Erythroblast (primary cell): ENCODE measurements around the gene PMM1.
"Not testable (repeated sequence)": the region's sequence is repeated elsewhere in the genome, so short reads cannot be mapped to it uniquely, and the experiment has no call there.

ENCODE experiments used
- DNase-seq, 2 experiments: peaks; one replicate each; lab custom pipeline; 2025; lab: John Stamatoyannopoulos, UW
- GATA1 ChIP-seq: IDR thresholded peaks from 2 replicates; pipeline ENCODE4 v1.6.1; 2011; ENCODE audit warnings: low read depth, mild to moderate bottlenecking, control low read depth, low read length, moderate library complexity
- POLR2A ChIP-seq: IDR thresholded peaks from 2 replicates; pipeline ENCODE4 v1.6.1; 2011; ENCODE audit warnings: mild to moderate bottlenecking, low read length

PMM1 gene

DNA sequence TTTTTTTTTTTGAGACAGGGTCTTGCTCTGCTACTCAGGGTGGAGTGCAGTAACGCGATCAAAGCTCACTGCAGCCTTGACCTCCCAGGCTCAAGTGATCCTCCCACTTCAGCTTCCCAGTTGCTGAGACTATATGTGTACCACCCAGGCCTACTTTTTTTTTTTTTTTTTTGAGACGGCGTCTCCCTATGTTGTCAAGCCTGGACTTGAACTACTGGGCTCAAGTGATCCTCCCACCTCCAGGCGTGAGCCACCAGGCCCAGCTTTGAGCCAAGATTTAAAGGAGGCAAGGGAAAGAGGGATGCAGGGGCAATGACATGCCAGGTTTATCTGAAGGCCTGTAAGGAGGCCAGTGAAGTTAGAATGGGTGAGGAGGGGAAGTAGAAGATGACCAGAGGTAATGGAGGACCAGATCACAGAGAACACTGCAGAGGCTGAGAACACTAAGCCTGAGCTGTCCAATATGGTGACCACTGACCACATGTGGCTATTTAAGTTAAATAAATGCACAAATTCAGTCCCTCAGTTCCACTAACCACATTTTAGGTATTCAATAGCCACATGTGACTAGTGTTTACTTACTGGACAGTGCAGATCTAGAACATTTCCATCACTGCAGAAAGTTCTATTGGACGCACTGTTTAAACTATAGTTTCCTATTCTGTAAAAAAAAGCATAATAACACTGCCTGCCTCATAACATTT is 23.1 kb upstream of the PMM1 start:
- DNase-seq = no peak
- TF ChIP-seq GATA1 (no peak), POLR2A (no peak)

DNA sequence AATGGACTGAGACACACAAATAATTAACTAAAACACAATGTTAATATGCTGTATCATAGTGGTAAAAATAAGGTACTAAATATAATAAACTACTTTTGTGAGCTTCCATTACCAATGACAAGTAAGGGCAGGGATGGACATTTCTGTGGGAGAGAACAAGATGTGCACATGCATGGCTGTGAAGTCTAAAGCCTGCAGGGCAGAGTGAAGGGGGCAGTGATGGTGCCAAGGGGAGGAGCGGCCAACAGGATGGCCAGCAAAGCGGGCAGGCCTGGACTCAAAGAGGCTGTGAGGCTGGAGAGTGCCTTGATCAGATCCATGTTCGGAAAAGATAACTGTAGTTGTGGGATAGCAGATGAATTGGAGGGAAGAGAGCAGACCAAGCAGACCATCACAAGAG is 18.7 kb upstream of the PMM1 start:
- no peak for DNase-seq
- TF ChIP-seq GATA1 = no peak
- TF ChIP-seq POLR2A = no peak

DNA sequence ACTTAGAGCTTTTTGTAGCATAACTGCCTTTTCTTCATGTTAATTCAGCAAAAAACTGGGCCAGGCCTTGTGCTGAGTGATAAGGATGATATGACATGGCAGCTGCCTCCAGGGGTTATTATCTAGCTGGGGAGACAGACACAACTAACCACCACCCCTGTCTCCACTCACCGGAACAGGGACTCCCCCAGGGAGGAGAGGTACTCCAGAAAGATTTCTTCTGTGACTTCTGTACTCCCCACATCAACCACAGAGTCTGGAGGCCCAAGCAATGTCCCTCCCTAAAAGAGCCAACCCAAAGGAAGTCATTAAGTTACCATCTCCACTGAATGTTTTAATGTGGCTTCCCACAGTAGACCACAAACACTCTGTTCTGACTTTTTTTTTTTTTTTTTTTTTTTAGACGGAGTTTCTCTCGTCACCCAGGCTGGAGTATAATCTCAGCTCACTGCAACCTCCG is 14.3 kb upstream of the PMM1 start:
- TF ChIP-seq POLR2A = no peak
- TF ChIP-seq GATA1 = no peak
- peak; percentile 89 to 92 for DNase-seq

DNA sequence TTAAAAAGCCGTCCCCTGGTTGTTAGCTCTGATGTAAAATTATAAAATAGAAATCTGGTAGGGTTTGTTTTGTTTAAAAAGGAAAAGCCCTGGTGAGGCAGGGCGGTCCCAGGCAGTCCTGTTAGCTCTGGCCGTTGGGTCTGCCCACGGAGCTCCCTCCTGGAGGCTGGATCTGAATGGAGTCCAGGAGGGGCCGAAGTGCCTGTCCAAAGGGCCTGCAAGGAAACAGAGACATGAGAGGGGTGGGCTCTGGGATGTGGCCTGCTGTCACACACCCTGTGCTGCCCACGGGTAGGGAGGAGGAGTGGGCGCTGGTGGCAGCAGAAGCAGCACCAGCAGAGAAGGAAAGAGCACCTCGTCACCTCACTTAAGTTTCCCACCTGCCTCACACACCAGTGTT is 11.3 kb upstream of the PMM1 start:
- no peak for TF ChIP-seq GATA1
- no peak for TF ChIP-seq POLR2A
- DNase-seq = no peak

DNA sequence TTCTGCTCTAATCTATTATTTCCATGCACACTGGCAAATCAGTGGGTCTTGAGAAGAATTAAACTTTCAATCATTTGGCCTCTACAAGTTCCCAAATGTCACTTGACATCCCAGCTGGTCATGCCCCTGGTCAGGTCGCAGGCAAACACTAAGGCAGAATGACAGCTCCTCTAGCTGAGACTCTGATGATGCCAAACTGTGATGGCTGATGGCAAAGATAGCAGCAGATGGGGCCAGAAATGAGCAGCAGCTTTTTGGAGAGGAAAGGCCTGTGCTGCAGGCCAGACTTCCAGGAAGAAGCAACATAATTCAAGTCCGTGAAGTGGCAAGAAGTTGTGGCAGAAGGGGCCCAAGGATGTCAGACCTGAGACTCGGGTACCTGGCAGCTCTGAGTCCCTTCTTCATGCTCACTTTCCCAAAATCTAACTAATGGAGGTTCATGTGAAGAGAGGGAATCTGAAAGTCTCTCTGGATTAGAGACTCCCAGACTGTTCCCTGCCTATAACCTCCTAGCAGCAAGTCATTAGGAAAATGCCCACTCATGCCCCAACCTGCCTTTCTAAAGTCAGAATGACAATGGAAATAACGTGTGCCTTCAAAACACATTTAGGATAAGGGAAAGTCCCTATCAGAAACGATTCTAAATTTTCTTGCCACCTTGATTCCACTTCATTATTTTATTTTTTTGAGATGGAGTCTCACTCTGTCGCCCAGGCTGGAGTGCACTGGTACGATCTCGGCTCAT is 9.4 kb upstream of the PMM1 start:
- TF ChIP-seq GATA1 = no peak
- TF ChIP-seq POLR2A = no peak
- DNase-seq = peak; percentile 34 to 48

DNA sequence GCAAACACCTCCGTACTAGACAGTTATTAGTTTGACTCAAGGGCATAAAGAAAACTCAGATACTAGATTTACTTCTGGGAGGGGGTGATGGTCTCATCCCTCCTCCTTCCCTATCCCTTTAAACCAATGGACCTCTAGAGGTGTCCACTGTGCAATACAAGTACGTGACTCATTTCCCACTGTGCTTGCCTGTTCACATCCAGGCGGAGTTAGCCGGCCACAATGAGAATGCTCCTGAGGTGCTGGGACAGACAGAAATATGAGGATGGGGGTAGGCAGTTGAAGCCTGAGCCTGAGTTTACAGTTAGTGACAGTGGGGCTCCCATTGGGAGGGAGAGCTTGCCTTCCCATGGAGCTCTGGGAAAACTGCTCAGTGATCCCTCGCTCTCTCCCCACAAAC is 8.4 kb upstream of the PMM1 start:
- no peak for DNase-seq
- TF ChIP-seq POLR2A = no peak
- no peak for TF ChIP-seq GATA1

DNA sequence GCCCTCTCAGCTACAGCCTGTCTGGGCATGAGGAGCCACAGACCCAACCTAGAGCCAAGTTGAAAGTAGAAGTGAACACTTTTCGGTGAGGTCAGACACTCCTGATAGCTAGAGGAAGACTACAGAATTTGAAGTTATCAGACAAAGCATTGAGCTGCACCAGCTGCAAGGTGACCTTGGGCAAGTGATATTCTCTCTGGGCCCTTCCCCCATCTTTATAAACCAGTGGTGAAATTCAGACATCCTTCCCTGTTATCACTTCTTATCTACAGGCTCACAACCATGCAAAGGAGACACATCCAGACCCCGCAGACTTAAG is 8.0 kb upstream of the PMM1 start:
- TF ChIP-seq POLR2A = no peak
- TF ChIP-seq GATA1 = no peak
- DNase-seq = peak in 1 of 2 experiments; percentile 80

DNA sequence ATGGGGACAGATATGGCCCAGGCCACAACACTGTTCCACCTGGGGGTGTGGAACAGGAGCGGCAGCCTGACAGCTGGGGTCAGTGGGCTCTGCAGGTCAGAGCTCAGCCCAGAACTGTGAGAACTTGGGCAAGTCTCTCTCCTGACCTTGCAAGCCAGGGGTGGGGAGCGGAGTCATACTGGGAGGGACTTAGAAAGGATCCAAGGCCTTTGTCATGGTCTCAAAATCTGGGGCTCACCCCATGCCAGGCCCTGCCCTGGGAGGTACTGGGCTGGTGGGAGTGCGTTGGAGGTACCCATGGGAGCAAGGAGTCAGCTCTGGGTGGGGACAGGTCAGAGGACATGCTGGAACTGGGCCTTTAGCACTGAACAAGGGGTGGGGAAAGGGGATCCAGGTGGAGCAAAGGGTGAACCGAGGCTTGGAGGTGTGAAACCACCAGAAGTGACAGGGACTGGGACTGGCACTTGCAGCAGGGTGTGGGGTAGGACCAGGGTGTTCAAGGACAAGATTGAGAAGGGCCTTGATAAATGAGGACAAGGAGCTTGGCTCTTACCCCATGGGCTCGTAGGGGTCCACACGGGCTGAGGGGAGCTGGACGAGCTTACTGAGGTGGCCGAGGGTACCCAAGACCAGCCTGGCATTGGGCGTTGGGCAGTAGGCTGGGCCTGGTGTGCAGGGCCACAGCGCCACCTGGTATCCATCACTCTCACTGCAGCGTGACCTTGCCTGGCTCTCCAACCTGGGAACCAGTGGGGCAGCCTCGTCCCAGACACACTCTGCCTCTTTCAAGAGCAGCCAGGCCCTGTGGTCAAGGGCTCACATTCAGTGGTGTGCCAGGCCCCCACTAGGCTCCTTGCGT is 7.4 kb upstream of the PMM1 start:
- peak; percentile 75 to 82 for DNase-seq
- TF ChIP-seq GATA1 = no peak
- no peak for TF ChIP-seq POLR2A

DNA sequence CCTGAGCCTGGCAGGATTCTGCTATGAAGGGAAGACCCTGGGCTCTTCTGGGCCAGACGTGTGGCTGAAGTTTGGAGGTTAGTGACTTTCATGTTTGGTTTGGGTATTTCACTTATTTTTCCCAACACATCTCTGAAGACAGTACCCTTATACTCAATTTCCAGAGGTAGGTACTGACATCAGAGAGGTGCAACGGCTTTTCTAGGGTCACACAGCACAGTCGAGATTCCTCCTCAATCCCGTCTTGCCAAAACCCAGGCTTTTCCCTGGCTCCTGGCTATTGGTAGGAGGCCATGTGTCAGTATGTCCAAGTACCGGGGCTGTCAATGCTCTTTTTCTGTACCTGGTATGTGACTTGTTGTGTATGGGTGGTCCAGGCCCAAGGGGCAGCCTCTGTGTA is 6.1 kb upstream of the PMM1 start:
- TF ChIP-seq GATA1 (no peak), POLR2A (no peak)
- DNase-seq = no peak

DNA sequence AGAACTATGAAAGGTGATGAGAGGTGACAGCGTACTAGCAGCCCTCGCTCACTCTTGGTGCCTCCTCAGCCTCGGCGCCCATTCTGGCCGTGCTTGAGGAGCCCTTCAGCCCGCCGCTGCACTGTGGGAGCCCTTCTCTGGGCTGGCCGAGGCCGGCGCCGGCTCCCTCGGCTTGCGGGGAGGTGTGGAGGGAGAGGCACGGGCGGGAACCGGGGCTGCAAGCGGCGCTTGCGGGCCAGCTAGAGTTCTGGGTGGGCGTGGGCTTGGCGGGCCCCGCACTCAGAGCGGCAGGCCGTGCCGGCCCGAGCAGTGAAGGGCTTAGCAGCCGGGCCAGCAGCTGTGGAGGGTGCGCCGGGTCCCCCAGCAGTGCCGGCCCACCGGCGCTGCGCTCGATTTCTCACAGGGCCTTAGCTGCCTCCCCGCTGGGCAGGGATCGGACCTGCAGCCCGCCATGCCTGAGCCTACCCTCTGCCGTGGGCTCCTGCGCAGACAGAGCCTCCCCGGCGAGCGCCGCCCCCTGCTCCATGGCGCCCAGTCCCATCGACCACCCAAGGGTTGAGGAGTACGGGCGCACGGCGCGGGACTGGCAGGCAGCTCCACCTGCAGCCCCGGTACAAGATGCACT is 3.8 kb upstream of the PMM1 start:
- not testable (repeated sequence) for DNase-seq

DNA sequence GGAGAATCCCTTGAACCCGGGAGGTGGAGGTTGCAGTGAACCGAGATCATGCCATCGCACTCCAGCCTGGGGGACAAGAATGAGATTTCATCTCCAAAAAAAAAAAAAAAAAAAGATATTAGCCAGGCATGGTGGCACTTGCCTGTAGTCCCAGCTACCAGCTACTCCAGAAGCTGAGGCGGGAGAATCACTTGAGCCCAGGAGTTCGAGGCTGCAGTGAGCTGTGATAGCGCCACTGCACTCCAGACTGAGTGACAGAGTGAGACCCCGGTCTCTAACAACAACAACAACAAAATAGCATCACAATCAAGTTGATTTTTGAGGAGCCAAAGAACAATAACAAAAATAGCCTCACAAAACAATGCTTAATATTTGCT is 2.3 kb downstream of the PMM1 start:
- TF ChIP-seq POLR2A = no peak
- DNase-seq = no peak

DNA sequence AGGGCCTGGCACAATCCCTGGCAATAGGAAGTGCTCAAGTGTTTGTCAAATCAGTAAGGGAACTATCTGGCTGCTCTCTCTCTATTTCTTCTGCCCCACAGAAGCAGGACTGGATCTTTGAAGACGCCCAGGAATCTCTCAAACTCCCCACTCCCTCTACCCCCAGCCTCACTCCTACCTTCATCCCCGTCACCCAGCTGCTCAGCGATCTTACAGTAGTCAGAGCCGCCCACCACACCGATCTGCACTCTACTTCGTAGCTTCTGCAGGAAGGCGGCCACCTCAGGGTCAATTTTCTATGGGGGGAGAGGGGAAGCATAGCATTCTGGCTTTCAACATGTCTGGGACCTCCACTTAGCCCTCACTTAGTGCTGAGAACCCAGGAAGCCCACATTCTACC is 3.7 kb downstream of the PMM1 start:
- DNase-seq = no peak
- TF ChIP-seq POLR2A (no peak), GATA1 (no peak)

DNA sequence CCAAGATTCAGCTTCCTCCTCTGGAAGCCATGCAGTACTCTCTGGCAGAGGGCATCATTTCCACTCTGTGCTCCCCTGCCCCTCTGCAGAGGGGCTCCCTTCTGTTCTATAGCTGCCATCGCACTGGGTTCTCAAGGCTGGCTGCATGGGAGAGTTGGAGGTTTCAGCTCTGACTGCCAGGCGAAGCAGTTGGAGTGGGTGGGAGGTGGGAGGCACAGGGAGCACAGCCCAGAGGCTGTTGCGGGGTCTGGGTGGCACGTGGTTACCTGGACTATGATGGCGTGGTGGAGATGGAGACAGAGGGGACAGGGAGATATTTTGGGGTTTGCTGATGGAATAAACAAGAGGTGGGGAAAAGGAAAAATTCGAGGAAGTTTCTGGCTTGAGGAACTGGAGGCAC is 4.8 kb downstream of the PMM1 start:
- TF ChIP-seq POLR2A (no peak), GATA1 (no peak)
- DNase-seq = no peak

DNA sequence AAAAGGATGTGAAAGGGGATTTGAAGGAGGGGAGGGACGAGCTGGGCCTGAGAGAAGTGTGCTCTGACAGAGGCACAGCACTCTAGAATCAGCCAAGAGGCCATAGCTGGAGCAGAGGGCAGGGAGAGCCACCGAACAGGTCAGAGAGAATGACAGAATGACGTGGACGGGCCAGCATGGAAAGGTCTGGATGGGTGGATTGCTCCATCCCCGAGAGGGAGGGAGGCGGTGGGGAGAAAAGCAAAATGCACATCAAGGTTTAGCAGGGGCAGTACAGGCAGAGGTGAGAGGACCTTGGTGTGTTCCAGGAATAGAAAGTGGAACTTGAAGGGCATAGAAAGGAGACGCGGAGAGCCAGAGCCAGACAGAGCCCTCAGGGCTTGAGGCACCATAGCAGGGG is 6.9 kb downstream of the PMM1 start:
- no peak for TF ChIP-seq POLR2A
- TF ChIP-seq GATA1 = no peak

More for the DNA sequence above, 6.9 kb downstream of the PMM1 start:
- DNase-seq = no peak
